SIG-M5 (cell line): ENCODE data around the gene PEPD.

Experiments used
- DNase-seq: peaks from one replicate; lab custom pipeline; 2025; lab: John Stamatoyannopoulos, UW

Gene PEPD

GRCh38 chr19:33395561-33396550, 125.7 kb downstream of the PEPD start:
- no peak for DNase-seq

GRCh38 chr19:33394723-33395560, 126.6 kb downstream of the PEPD start:
- DNase-seq: no peak

GRCh38 chr19:33394006-33394722, 127.4 kb downstream of the PEPD start:
- no peak for DNase-seq

GRCh38 chr19:33393286-33394005, 128.1 kb downstream of the PEPD start:
- DNase-seq: no peak

GRCh38 chr19:33392341-33393285, 129.0 kb downstream of the PEPD start:
- no peak for DNase-seq

- DNase-seq: no peak
These were observed 129.9 kb downstream of the PEPD start for GRCh38 chr19:33391631-33392249.

GRCh38 chr19:33390908-33391630, 130.5 kb downstream of the PEPD start:
- no peak for DNase-seq

- no peak for DNase-seq
These were observed 131.3 kb downstream of the PEPD start for GRCh38 chr19:33390101-33390907.

GRCh38 chr19:33389421-33390100, 132.0 kb downstream of the PEPD start:
- DNase-seq: no peak

GRCh38 chr19:33388725-33389420, 132.7 kb downstream of the PEPD start:
- DNase-seq: no peak

- DNase-seq: no peak
These were observed 133.3 kb downstream of the PEPD start for GRCh38 chr19:33388231-33388724.

GRCh38 chr19:33387351-33388230, 134.0 kb downstream of the PEPD start:
- DNase-seq: no peak

- DNase-seq: no peak
These were observed 135.2 kb downstream of the PEPD start for GRCh38 chr19:33386361-33386858.

GRCh38 chr19:33385956-33386355, 135.6 kb downstream of the PEPD start:
- DNase-seq: no peak

GRCh38 chr19:33384983-33385382, 136.6 kb downstream of the PEPD start:
- no peak for DNase-seq
